A549 (cell line): Measurements from ENCODE around the gene LBR.

Source experiments
- CEBPB ChIP-seq, 2 experiments: fragments of >200 bp in 1 of 2; sonication (Bioruptor Twin) in 1 of 2; formaldehyde crosslinking in 1 of 2; IDR thresholded peaks; 2 replicates each; pipeline ENCODE4 v1.6.1; 2012 to 2016
- CHD2 ChIP-seq: fragments of 150-350 bp; IDR thresholded peaks from 2 replicates; pipeline ENCODE4 v1.6.1; 2014; ENCODE audit warnings: low read length; ENCODE audit not compliant: partially characterized antibody
- CHD4 ChIP-seq: fragments of 200-600 bp; sonication (generic); IDR thresholded peaks from 2 replicates; pipeline ENCODE4 v1.6.1; 2016; ENCODE audit warnings: antibody characterized with exemption, mild to moderate bottlenecking, borderline replicate concordance
- EP300 ChIP-seq, 2 experiments: fragments of >200 bp; sonication (Bioruptor Twin); formaldehyde crosslinking; IDR thresholded peaks; 2 replicates in 1 of 2; 3 replicates in 1 of 2; pipeline ENCODE4 v1.6.1; 2016 to 2017
- JUN ChIP-seq, 2 experiments: fragments of >200 bp; sonication (Bioruptor Twin); formaldehyde crosslinking; IDR thresholded peaks; 2 replicates in 1 of 2; 3 replicates in 1 of 2; pipeline ENCODE4 v1.6.1; 2016 to 2017
- POLR2A ChIP-seq: IDR thresholded peaks from 2 replicates; pipeline ENCODE4 v1.6.1; 2012; ENCODE audit warnings: mild to moderate bottlenecking, low read length
- ZFP36 ChIP-seq: fragments of 450-650 bp; IDR thresholded peaks from 2 replicates; pipeline ENCODE4 v1.6.1; 2014; ENCODE audit warnings: borderline replicate concordance; ENCODE audit not compliant: partially characterized antibody
- TF ChIP-seq, protein P1 (sequence below): fragments of 200-600 bp; sonication (generic); IDR thresholded peaks from 2 replicates; pipeline ENCODE4 v1.6.1; 2016; ENCODE audit warnings: antibody characterized with exemption, mild to moderate bottlenecking, moderate library complexity
- TF ChIP-seq, protein P2 (sequence below): fragments of >200 bp; sonication (Bioruptor Twin); formaldehyde crosslinking; IDR thresholded peaks from 3 replicates; pipeline ENCODE4 v1.5.1; 2016
- TF ChIP-seq, protein P3 (sequence below): fragments of 250-450 bp; sonication (Bioruptor Pico); IDR thresholded peaks from 2 replicates; pipeline ENCODE4 v1.5.0; 2020; ENCODE audit warnings: low read depth, mild to moderate bottlenecking, moderate library complexity

DNA sequence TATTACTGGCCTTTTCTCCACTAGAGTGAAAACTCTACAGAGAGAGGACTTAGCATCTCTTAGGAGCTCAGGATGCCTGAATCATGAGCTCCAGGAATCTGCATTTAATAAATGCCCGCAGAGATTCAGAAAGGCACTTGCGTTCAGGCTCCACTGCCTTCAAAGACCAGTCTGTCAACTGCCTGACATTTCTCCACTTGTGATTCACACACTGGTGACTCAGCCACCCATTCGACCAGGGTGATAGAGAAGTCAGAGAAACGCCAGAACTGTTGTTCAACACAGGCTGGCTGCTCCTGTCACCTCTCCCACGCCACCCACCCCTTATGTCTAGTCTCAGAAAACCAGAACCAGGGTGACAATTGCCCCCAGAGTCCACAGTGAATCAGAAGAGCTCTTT lies 26.9 kb upstream of the LBR start:
- TF ChIP-seq, protein P1, sequence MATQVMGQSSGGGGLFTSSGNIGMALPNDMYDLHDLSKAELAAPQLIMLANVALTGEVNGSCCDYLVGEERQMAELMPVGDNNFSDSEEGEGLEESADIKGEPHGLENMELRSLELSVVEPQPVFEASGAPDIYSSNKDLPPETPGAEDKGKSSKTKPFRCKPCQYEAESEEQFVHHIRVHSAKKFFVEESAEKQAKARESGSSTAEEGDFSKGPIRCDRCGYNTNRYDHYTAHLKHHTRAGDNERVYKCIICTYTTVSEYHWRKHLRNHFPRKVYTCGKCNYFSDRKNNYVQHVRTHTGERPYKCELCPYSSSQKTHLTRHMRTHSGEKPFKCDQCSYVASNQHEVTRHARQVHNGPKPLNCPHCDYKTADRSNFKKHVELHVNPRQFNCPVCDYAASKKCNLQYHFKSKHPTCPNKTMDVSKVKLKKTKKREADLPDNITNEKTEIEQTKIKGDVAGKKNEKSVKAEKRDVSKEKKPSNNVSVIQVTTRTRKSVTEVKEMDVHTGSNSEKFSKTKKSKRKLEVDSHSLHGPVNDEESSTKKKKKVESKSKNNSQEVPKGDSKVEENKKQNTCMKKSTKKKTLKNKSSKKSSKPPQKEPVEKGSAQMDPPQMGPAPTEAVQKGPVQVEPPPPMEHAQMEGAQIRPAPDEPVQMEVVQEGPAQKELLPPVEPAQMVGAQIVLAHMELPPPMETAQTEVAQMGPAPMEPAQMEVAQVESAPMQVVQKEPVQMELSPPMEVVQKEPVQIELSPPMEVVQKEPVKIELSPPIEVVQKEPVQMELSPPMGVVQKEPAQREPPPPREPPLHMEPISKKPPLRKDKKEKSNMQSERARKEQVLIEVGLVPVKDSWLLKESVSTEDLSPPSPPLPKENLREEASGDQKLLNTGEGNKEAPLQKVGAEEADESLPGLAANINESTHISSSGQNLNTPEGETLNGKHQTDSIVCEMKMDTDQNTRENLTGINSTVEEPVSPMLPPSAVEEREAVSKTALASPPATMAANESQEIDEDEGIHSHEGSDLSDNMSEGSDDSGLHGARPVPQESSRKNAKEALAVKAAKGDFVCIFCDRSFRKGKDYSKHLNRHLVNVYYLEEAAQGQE, result no peak
- TF ChIP-seq POLR2A (no peak), ZFP36 (no peak), CEBPB (IDR thresholded peaks at IDR 0.05) (no peak), CHD4 (no peak), CHD2 (no peak), EP300 (IDR thresholded peaks at IDR 0.05) (no peak), JUN (IDR thresholded peaks at IDR 0.05) (no peak; a peak in 1 of 5 replicates)
- TF ChIP-seq, protein P2, sequence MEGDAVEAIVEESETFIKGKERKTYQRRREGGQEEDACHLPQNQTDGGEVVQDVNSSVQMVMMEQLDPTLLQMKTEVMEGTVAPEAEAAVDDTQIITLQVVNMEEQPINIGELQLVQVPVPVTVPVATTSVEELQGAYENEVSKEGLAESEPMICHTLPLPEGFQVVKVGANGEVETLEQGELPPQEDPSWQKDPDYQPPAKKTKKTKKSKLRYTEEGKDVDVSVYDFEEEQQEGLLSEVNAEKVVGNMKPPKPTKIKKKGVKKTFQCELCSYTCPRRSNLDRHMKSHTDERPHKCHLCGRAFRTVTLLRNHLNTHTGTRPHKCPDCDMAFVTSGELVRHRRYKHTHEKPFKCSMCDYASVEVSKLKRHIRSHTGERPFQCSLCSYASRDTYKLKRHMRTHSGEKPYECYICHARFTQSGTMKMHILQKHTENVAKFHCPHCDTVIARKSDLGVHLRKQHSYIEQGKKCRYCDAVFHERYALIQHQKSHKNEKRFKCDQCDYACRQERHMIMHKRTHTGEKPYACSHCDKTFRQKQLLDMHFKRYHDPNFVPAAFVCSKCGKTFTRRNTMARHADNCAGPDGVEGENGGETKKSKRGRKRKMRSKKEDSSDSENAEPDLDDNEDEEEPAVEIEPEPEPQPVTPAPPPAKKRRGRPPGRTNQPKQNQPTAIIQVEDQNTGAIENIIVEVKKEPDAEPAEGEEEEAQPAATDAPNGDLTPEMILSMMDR, result no peak
- TF ChIP-seq, protein P3, sequence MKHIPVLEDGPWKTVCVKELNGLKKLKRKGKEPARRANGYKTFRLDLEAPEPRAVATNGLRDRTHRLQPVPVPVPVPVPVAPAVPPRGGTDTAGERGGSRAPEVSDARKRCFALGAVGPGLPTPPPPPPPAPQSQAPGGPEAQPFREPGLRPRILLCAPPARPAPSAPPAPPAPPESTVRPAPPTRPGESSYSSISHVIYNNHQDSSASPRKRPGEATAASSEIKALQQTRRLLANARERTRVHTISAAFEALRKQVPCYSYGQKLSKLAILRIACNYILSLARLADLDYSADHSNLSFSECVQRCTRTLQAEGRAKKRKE (CRISPR knock-in tag), result no peak
